NCI-H1417 (cell line): ENCODE results near the gene DDX52.
"Not testable (repeated sequence)": the region's sequence is repeated elsewhere in the genome, so short reads cannot be mapped to it uniquely, and the experiment has no call there.

Experiments used
- DNase-seq, 3 experiments: peaks; one replicate each; lab custom pipeline; 2025; lab: John Stamatoyannopoulos, UW

The DDX52 gene

GRCh38 chr17:37651849-37652248 lies 8.6 kb upstream of the DDX52 start:
- DNase-seq = peak in 2 of 3 experiments; percentile 5 to 51

- DNase-seq = peak; percentile 17 to 63 (median 30)
Measured at GRCh38 chr17:37650419-37651003, 7.3 kb upstream of the DDX52 start.

DNA sequence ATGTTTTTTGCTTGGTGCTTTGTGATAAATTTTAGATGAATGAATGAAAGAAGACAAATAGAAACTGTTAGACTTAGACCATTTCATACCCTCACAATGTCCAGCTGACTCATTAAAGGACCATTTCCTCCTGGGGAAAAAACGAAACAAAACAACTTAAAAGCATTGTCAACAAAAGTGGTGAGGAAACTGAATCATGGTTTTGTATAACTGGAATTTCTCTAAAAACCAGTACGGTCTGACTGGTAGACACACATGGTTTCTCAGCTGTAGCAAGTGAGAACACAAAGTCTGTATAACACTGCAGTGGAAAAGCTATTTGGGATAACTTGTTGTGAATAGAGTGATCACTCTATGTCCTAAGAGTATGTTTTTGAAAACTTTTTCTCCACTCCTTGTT lies 5.3 kb upstream of the DDX52 start:
- DNase-seq = no peak

- no peak for DNase-seq
Measured at GRCh38 chr17:37647856-37648255, 4.6 kb upstream of the DDX52 start.

DNA sequence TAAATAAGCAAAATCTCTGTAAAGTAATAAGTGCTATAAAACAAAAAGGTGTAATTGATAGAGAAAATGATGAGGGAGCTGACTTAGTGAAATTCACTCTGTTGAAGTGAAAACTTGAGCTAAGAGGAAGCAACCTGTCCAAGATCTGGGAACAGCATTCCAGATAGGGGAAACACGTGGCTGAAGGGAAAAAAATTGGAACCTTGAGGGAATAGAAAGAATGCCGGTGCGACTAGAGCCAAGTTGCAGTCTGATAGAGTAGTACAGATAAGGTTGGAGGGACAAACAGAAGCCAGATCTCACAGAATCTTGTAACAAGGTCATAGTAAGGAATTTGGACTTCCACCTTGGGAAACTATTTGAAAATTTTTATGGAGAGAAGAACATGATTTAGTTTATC lies 623 bp upstream of the DDX52 start:
- no peak for DNase-seq

GRCh38 chr17:37642681-37643080 lies 565 bp downstream of the DDX52 start:
- DNase-seq = no peak

GRCh38 chr17:37640015-37640414 lies 3.2 kb downstream of the DDX52 start:
- no peak for DNase-seq

DNA sequence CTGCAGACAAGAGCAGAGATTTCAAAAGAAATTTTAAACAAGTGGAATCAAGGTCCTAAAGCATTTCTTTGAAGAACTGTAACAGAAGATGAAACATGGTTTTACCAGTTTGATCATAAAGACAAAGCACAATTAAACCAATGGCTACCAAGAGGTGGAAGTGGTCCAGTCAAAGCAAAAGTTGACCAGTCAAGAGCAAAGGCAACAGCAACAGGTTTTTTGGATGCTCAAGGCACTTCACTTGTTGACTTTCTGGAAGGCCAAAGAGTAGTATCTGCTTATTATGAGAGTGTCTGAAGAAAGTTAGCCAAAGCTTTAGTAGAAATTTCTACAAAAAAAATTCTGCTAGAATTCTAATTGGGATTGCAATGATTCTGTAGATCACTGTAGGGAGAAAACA lies 5.3 kb downstream of the DDX52 start:
- DNase-seq = no peak

GRCh38 chr17:37616430-37616829 lies 26.8 kb downstream of the DDX52 start:
- not testable (repeated sequence) for DNase-seq

- DNase-seq = no peak
Measured at GRCh38 chr17:37614823-37615222, 28.4 kb downstream of the DDX52 start.

DNA sequence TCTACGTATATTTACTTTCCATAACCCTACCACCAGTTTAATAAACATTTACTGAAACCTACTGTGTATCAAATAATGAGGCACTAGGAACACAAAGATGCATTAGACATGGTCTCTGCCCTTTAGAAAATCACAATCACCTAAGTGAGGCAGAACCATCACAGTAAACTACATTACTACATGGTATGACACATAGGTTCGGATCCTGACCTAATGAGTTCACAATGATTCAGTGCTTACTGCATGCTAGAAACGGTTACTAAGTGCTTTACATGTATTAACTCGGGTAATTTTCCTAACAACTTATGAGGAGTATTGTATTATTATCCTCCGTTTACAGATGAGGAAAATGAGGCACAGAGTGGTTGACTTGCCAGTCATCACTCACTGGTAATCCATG lies 28.9 kb downstream of the DDX52 start:
- no peak for DNase-seq

DNA sequence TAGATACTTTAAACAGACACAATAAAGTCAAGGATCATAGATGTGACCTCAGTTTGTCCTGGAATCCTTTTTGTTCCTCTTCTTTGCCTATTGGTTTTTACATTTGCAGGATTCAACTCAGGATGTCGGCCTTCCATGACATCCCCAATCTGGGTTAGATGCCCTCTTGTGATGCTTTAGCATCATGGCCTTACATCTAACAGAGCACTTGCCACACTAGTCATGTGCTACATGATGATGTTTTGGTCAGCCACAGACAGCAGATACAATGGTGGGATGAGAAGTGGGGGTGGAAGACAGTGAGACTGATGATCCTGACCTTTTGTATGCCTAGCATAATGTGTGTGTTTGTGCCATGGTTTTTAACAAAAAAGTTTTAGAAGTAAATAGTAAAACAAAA lies 32.3 kb downstream of the DDX52 start:
- DNase-seq = peak in 1 of 3 experiments; percentile 12

DNA sequence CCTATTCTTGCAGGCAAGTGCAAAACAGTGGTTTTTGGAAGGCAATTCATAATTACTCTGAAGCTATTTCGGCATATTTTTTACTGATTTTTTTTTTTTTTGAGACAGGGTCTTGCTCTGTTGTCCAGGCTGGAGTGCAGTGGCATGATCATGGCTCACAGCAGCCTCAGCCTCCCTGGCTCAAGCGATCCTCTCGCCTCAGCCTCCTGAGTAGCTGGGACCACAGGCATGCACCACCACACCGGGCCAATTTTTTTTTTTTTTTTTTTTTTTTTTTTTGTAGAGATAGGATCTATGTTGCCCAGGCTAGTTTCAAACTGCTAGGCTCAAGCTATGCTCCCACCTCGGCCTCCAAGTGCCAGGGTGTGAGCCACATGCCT lies 33.2 kb downstream of the DDX52 start:
- not testable (repeated sequence) for DNase-seq

DNA sequence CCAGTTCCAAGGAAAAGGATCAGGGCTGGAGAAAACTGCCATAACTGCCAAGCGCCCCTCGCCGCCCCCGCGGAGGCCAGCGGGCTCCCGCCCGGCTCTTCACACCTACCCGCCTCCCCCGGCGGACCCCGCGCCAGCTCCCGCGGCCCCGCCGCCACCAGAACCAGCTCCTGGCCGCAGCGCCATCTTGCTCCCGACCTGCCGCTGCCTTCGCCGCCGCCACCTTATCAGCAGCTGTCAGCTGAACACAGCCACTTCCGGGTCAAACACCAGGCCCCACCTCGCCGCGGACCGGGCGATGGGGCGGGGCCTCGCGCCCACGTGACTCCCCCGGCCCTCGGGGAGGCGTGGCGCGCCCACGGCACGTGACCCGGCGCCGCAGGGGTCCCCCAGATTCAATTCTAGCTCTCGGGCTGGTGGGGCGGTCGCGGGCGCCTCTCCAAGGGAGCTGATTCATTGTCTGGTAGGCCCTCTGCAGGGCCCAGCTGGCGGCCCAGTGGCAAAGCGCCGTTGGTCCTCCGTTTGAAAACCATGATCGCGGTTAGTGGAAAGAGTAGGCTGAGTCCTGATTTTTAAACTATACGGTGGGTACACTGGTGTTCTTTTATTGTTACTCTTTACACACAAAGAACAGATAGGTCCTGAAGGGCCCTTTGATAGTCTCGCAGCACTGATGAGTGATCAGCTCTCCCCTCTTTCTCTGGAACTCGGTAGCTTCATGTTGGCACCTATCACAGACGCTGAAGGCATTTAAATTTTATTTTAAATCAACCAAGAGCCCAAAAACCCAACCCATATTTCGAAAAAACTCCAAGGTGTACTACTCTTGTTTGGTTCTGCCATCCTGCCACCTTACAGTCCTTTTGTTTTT lies 33.8 kb downstream of the DDX52 start, which contains the start of gene SYNRG:
TSS of gene SYNRG (minus strand) at position 249 of the 871 bp plus-strand sequence. CDS start at position 186, 63 bp downstream.
- DNase-seq = peak; percentile 98

- DNase-seq = peak in 2 of 3 experiments; percentile 85 to 90
Measured at GRCh38 chr17:37608351-37609169, 34.7 kb downstream of the DDX52 start.

- peak in 1 of 3 experiments; percentile 55 for DNase-seq
Measured at GRCh38 chr17:37607637-37608331, 35.5 kb downstream of the DDX52 start.

- no peak for DNase-seq
Measured at GRCh38 chr17:37605813-37606505, 37.3 kb downstream of the DDX52 start.

GRCh38 chr17:37605081-37605480 lies 38.2 kb downstream of the DDX52 start:
- no peak for DNase-seq

DNA sequence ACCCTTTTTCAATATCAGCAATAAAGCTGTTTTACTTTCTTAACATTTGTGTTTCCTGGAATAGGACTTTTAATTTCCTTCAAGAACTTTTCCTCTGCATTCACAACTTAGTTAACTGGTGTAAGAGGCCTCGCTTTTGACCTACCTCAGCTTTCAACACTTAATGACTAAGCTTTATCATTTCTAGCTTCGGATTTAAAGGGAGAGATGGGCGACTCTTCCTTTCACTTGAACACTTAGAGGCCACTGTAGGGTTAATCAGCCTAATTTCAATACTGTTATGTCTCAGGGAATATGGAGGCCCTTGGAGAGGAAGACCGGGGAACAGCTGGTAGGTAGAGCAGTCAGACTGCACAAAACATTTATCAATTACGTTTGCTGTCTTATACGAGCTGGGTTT lies 38.7 kb downstream of the DDX52 start:
- DNase-seq = no peak

DNA sequence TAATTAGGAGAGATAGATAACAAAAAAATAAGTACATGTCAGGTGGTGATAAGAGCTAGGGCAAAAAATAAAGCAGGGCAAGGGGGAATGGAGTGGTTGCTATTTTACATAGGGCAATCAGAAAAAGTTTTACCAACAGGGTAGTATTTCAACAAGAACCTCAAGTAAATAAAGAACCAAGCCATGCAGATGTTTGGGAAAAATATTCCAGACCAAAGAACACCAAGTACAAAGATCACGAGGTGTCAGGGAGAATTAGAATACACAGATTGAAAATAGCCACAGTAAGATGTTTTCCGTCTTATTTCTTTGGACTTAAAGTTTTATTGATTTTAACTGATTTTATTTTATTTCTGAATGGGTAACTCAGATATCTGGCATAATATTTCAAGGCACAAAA lies 45.1 kb downstream of the DDX52 start:
- DNase-seq = no peak

GRCh38 chr17:37592291-37592690 lies 51.0 kb downstream of the DDX52 start:
- DNase-seq = no peak
